ENCODE measurements around the gene SLC22A23.

SLC22A23 gene

DNA sequence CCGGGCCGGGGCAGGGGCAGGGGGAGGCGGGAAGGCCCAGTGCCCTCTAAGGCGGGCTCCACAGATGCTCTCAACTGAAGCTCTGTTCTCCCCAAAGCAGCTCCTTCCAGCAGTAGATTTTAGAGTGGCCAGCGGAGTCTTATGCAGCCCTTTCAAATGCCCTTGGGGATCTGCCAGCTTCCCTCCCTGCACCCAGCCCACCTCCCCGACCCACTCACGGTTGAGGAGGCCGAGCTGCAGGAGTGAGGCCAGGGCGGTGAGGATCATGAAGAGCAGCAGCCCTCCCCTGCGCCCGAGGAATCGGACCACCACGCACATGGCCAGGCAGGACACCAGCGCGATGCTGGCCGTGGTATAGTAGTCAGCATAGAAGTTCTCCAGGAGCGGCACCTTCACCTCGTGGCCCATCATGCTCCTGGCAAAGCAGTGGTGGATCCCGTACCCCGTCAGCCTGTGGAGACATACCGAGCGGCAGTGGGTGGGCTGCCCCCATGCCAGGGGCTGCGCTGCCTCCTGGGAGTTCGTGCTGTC, 170.1 kb downstream of the SLC22A23 start:
- no peak overlapping the region for H3K4me3 ChIP-seq (ENCODE audit: low read length)
- DNase-seq, result no peak
- no peaks in the 10 kb centered on the region for H3K79me2 ChIP-seq (ENCODE audit: low read length)
- TF ChIP-seq, protein P1, sequence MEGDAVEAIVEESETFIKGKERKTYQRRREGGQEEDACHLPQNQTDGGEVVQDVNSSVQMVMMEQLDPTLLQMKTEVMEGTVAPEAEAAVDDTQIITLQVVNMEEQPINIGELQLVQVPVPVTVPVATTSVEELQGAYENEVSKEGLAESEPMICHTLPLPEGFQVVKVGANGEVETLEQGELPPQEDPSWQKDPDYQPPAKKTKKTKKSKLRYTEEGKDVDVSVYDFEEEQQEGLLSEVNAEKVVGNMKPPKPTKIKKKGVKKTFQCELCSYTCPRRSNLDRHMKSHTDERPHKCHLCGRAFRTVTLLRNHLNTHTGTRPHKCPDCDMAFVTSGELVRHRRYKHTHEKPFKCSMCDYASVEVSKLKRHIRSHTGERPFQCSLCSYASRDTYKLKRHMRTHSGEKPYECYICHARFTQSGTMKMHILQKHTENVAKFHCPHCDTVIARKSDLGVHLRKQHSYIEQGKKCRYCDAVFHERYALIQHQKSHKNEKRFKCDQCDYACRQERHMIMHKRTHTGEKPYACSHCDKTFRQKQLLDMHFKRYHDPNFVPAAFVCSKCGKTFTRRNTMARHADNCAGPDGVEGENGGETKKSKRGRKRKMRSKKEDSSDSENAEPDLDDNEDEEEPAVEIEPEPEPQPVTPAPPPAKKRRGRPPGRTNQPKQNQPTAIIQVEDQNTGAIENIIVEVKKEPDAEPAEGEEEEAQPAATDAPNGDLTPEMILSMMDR (IDR thresholded peaks at IDR 0.05; ENCODE audit: low read length), result no peak
- no peak for TF ChIP-seq EZH2 (optimal IDR thresholded peaks at IDR 0.05; ENCODE audit: low read depth, low read length)
- no peak for TF ChIP-seq EZH2phosphoT487 (IDR thresholded peaks at IDR 0.05; ENCODE audit: low read length)
- no peaks in the 10 kb centered on the region for H4K20me1 ChIP-seq (ENCODE audit: insufficient read depth, low read length)
- no peaks in the 10 kb centered on the region for H3K27me3 ChIP-seq (replicated peaks; ENCODE audit: insufficient read depth, low read length)
- H3K9me2 ChIP-seq (replicated peaks; ENCODE audit: insufficient read depth, low read length), result no peaks in the 10 kb centered on the region
- no peak overlapping the region for H3K9ac ChIP-seq (ENCODE audit: low read length)
- no peaks in the 10 kb centered on the region for H3F3A ChIP-seq (ENCODE audit: insufficient read depth, low read length)
- no peaks in the 10 kb centered on the region for H3K4me1 ChIP-seq (ENCODE audit: low read length)
- no peak overlapping the region for H3K27ac ChIP-seq (ENCODE audit: low read length)
- H3K9me3 ChIP-seq (replicated peaks; ENCODE audit: insufficient read depth, low read length), result no peaks in the 10 kb centered on the region
- no peak overlapping the region for H3K4me2 ChIP-seq (ENCODE audit: low read depth, low read length)
- no peak overlapping the region for H2AFZ ChIP-seq (ENCODE audit: low read length)
- H3K36me3 ChIP-seq (replicated peaks; ENCODE audit: insufficient read depth, low read length), result no peaks in the 10 kb centered on the region

DNA sequence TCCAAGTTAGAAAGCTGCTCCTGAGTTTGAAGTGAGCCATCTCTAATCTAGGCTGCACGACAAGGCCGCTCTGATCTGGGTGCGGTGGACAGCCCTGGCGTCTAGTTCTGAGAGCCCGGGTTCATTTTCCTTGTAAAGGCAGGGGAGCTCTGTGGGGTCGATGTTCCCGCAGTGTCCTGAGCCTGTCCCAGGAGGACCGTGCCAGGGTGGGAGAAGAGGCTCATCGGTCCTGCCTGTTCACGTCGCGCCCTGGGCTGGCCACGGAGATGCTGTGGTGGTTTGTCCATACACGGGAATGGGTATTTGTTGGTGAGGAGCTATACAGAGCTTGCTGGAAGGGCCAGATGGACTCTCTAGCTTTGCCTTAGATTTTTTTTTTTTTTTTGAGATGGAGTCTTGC, 171.1 kb downstream of the SLC22A23 start:
- Histone ChIP-seq H3K9me2 (replicated peaks; ENCODE audit: insufficient read depth, low read length) (no peaks in the 10 kb centered on the region), H3K36me3 (replicated peaks; ENCODE audit: insufficient read depth, low read length) (no peaks in the 10 kb centered on the region), H3K9ac (ENCODE audit: low read length) (no peak overlapping the region), H3K4me2 (ENCODE audit: low read depth, low read length) (no peak overlapping the region), H3K27ac (ENCODE audit: low read length) (no peak overlapping the region), H3K79me2 (ENCODE audit: low read length) (no peaks in the 10 kb centered on the region), H3K27me3 (replicated peaks; ENCODE audit: insufficient read depth, low read length) (no peaks in the 10 kb centered on the region), H3F3A (ENCODE audit: insufficient read depth, low read length) (no peaks in the 10 kb centered on the region), H2AFZ (ENCODE audit: low read length) (no peak overlapping the region), H4K20me1 (ENCODE audit: insufficient read depth, low read length) (no peaks in the 10 kb centered on the region), H3K9me3 (replicated peaks; ENCODE audit: insufficient read depth, low read length) (no peaks in the 10 kb centered on the region), H3K4me1 (ENCODE audit: low read length) (no peaks in the 10 kb centered on the region), H3K4me3 (ENCODE audit: low read length) (no peak overlapping the region)
- DNase-seq, result no peak
- TF ChIP-seq, protein P1 (IDR thresholded peaks at IDR 0.05; ENCODE audit: low read length), result no peak
- TF ChIP-seq EZH2 (optimal IDR thresholded peaks at IDR 0.05; ENCODE audit: low read depth, low read length), result no peak
- no peak for TF ChIP-seq EZH2phosphoT487 (IDR thresholded peaks at IDR 0.05; ENCODE audit: low read length)

DNA sequence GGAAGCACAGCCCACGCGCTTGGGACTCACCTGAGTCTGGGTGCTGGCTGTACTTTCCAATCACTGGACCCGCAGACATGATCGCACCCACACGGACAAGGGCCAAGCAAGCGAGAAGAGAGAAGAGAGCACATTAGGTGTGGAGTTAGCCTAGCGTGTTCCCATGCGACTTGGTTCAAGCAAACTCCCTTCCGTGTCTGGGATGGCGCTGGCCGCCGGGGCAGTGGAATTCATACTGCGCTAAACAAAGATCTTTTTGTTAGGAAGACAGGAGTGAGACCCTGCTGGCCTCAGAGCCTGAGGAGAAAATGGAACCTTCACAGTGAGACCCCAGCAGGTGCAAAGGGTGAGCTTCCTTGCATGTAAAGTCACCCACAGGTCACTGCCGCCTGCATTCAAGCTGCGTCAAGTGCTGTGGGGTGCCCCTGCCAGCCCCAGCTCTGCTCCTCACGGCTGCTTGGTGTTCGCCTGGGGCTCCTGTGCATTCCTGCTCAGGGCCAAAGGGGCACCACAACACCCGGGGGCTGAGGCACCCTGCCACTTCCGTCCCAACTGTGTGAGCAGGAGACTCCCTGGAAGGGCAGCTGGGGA, 171.7 kb downstream of the SLC22A23 start:
- no peaks in the 10 kb centered on the region for H4K20me1 ChIP-seq (ENCODE audit: insufficient read depth, low read length)
- H3K9ac ChIP-seq (ENCODE audit: low read length), result no peak overlapping the region
- H3F3A ChIP-seq (ENCODE audit: insufficient read depth, low read length), result no peaks in the 10 kb centered on the region
- TF ChIP-seq, protein P1 (IDR thresholded peaks at IDR 0.05; ENCODE audit: low read length), result no peak
- no peak for TF ChIP-seq EZH2phosphoT487 (IDR thresholded peaks at IDR 0.05; ENCODE audit: low read length)
- TF ChIP-seq EZH2 (optimal IDR thresholded peaks at IDR 0.05; ENCODE audit: low read depth, low read length), result no peak
- no peak overlapping the region for H3K27ac ChIP-seq (ENCODE audit: low read length)
- no peaks in the 10 kb centered on the region for H3K27me3 ChIP-seq (replicated peaks; ENCODE audit: insufficient read depth, low read length)
- H3K79me2 ChIP-seq (ENCODE audit: low read length), result no peaks in the 10 kb centered on the region
- H3K9me2 ChIP-seq (replicated peaks; ENCODE audit: insufficient read depth, low read length), result no peaks in the 10 kb centered on the region
- no peak overlapping the region for H3K4me3 ChIP-seq (ENCODE audit: low read length)
- H3K4me1 ChIP-seq (ENCODE audit: low read length), result no peaks in the 10 kb centered on the region
- H3K9me3 ChIP-seq (replicated peaks; ENCODE audit: insufficient read depth, low read length), result no peaks in the 10 kb centered on the region
- H3K4me2 ChIP-seq (ENCODE audit: low read depth, low read length), result no peak overlapping the region
- H2AFZ ChIP-seq (ENCODE audit: low read length), result no peak overlapping the region
- DNase-seq, result no peak
- H3K36me3 ChIP-seq (replicated peaks; ENCODE audit: insufficient read depth, low read length), result no peaks in the 10 kb centered on the region

All from MM.1S (cell line).